NCI-H510A treated with DMSO at 0.1 percent for 48 hours (cell line): Measurements from ENCODE around the gene SCD.
A peak's percentile ranks its signal among the peaks of the same experiment; 100 is the strongest.
"Not testable (repeated sequence)": the region's sequence is repeated elsewhere in the genome, so short reads cannot be mapped to it uniquely, and the experiment has no call there.

Experiments used
- DNase-seq: peaks from one replicate; lab custom pipeline; 2025; lab: John Stamatoyannopoulos, UW

Gene SCD

GRCh38 chr10:100362570-100363496 lies 15.8 kb downstream of the SCD start:
- DNase-seq, result no peak

- DNase-seq, result no peak
Measured at GRCh38 chr10:100364175-100364574, 17.1 kb downstream of the SCD start.

- DNase-seq, result peak; percentile 47
Measured at GRCh38 chr10:100364735-100365391, 17.8 kb downstream of the SCD start.

GRCh38 chr10:100368721-100369120 lies 21.7 kb downstream of the SCD start:
- no peak for DNase-seq

- DNase-seq, result no peak
Measured at GRCh38 chr10:100370714-100371481, 23.9 kb downstream of the SCD start.

- no peak for DNase-seq
Measured at GRCh38 chr10:100371482-100372027, 24.5 kb downstream of the SCD start.

- DNase-seq, result peak; percentile 67
Measured at GRCh38 chr10:100372415-100373297, 25.6 kb downstream of the SCD start.

GRCh38 chr10:100373298-100374199 lies 26.5 kb downstream of the SCD start:
- peak; percentile 95 for DNase-seq

GRCh38 chr10:100374200-100374655 lies 27.2 kb downstream of the SCD start:
- DNase-seq, result peak; percentile 49

- not testable (repeated sequence) for DNase-seq
Measured at GRCh38 chr10:100374677-100375353, 27.8 kb downstream of the SCD start.

GRCh38 chr10:100376656-100377055 lies 29.6 kb downstream of the SCD start:
- not testable (repeated sequence) for DNase-seq

- no peak for DNase-seq
Measured at GRCh38 chr10:100377830-100378229, 30.8 kb downstream of the SCD start.

- no peak for DNase-seq
Measured at GRCh38 chr10:100380400-100380799, 33.4 kb downstream of the SCD start.

- DNase-seq, result no peak
Measured at GRCh38 chr10:100382553-100382952, 35.5 kb downstream of the SCD start.

- DNase-seq, result no peak
Measured at GRCh38 chr10:100383251-100383650, 36.2 kb downstream of the SCD start.

GRCh38 chr10:100391163-100392002 lies 44.4 kb downstream of the SCD start:
- DNase-seq, result no peak

GRCh38 chr10:100392686-100393003 lies 45.6 kb downstream of the SCD start:
- no peak for DNase-seq

- DNase-seq, result no peak
Measured at GRCh38 chr10:100395626-100396025, 48.6 kb downstream of the SCD start.

GRCh38 chr10:100396605-100397004 lies 49.6 kb downstream of the SCD start:
- no peak for DNase-seq
